WTC11 (cell line): ENCODE data around the gene DEPDC5. TPM values are rescaled to one million over a fixed set of nuclear protein-coding genes. Genes with fewer than 3 reads are reported as not detected.

Experiments
- ATAC-seq: fragments of 200-7000 bp; cut with Tn5 transposase; 2 replicates; pipeline ENCODE4 v1.10.0; 2021; ENCODE audit warnings: mild to moderate bottlenecking, moderate library complexity
- CTCF ChIA-PET: fragments of 300-600 bp; sonication (Branson Sonifier 250); formaldehyde crosslinking; loops from one replicate; lab custom pipeline; 2021; ENCODE audit warnings: antibody characterized with exemption; lab: Charles Lee
- POLR2A ChIA-PET: fragments of 350-600 bp; sonication (Branson Sonifier 250); formaldehyde crosslinking; loops from one replicate; lab custom pipeline; 2021; ENCODE audit warnings: antibody characterized with exemption; lab: Charles Lee
- DNase-seq: peaks from one replicate; pipeline ENCODE4 v3.0.0; 2021; ENCODE audit warnings: low spot score
- H3K27ac Mint-ChIP-seq: 2 replicates; pipeline ENCODE4 v1.8.0; 2021; ENCODE audit warnings: mixed read lengths
- H3K27me3 Mint-ChIP-seq: 2 replicates; pipeline ENCODE4 v1.8.0; 2021; ENCODE audit warnings: low read depth, mild to moderate bottlenecking, moderate library complexity, mixed read lengths
- H3K36me3 Mint-ChIP-seq: 2 replicates; pipeline ENCODE4 v1.8.0; 2021; ENCODE audit warnings: mixed read lengths
- H3K4me1 Mint-ChIP-seq: 2 replicates; pipeline ENCODE4 v1.8.0; 2022; ENCODE audit warnings: mixed read lengths
- H3K4me3 Mint-ChIP-seq: 2 replicates; pipeline ENCODE4 v1.8.0; 2021; ENCODE audit warnings: mild to moderate bottlenecking, moderate library complexity, mixed read lengths
- H3K9me3 Mint-ChIP-seq: 2 replicates; pipeline ENCODE4 v1.8.0; 2021; ENCODE audit warnings: mixed read lengths
- CREM ChIP-seq: sonication (generic); formaldehyde crosslinking; IDR thresholded peaks from 2 replicates; pipeline ENCODE4 v1.8.1; 2022; ENCODE audit warnings: mild to moderate bottlenecking, missing genetic modification reagents, moderate library complexity
- E2F1 ChIP-seq: sonication (generic); formaldehyde crosslinking; IDR thresholded peaks from 2 replicates; pipeline ENCODE4 v1.8.0; 2022; ENCODE audit warnings: mild to moderate bottlenecking, missing genetic modification reagents
- FOXP1 ChIP-seq: sonication (generic); formaldehyde crosslinking; IDR thresholded peaks from 2 replicates; pipeline ENCODE4 v1.8.0; 2022; ENCODE audit warnings: missing genetic modification reagents, mild to moderate bottlenecking, moderate library complexity, borderline replicate concordance
- HMGA2 ChIP-seq: fragments of 250-450 bp; sonication (Bioruptor Pico); IDR thresholded peaks from 2 replicates; pipeline ENCODE4 v1.4.0; 2021; ENCODE audit warnings: mild to moderate bottlenecking, moderate library complexity
- IRF1 ChIP-seq: sonication (generic); formaldehyde crosslinking; IDR thresholded peaks from 2 replicates; pipeline ENCODE4 v1.8.0; 2023; ENCODE audit warnings: missing genetic modification reagents
- MAX ChIP-seq: sonication (generic); formaldehyde crosslinking; IDR thresholded peaks from 2 replicates; pipeline ENCODE4 v1.8.0; 2022; ENCODE audit warnings: mild to moderate bottlenecking, missing genetic modification reagents
- MXD4 ChIP-seq: fragments of 250-450 bp; sonication (Bioruptor Pico); IDR thresholded peaks from 2 replicates; pipeline ENCODE4 v1.8.0; 2021; ENCODE audit warnings: mild to moderate bottlenecking, moderate library complexity, borderline replicate concordance
- MYBL2 ChIP-seq: sonication (generic); formaldehyde crosslinking; IDR thresholded peaks from 2 replicates; pipeline ENCODE4 v1.8.1; 2023; ENCODE audit warnings: mild to moderate bottlenecking, moderate library complexity, missing genetic modification reagents
- NFYB ChIP-seq: sonication (generic); formaldehyde crosslinking; conservative IDR thresholded peaks from 2 replicates; pipeline ENCODE4 v1.8.0; 2022; ENCODE audit warnings: low read depth, missing genetic modification reagents
- NR2C2 ChIP-seq: sonication (generic); formaldehyde crosslinking; IDR thresholded peaks from 2 replicates; pipeline ENCODE4 v1.8.0; 2022; ENCODE audit warnings: mild to moderate bottlenecking, missing genetic modification reagents
- OVOL2 ChIP-seq: fragments of 250-450 bp; sonication (Bioruptor Pico); IDR thresholded peaks from 2 replicates; pipeline ENCODE4 v1.9.0; 2021; ENCODE audit warnings: mild to moderate bottlenecking, borderline replicate concordance
- RELA ChIP-seq: sonication (generic); formaldehyde crosslinking; IDR thresholded peaks from 2 replicates; pipeline ENCODE4 v1.8.1; 2022; ENCODE audit warnings: missing genetic modification reagents, mild to moderate bottlenecking, borderline replicate concordance
- SMAD4 ChIP-seq: sonication (generic); formaldehyde crosslinking; IDR thresholded peaks from 2 replicates; pipeline ENCODE4 v1.8.0; 2022; ENCODE audit warnings: mild to moderate bottlenecking, missing genetic modification reagents
- ZNF219 ChIP-seq: sonication (generic); formaldehyde crosslinking; IDR thresholded peaks from 2 replicates; pipeline ENCODE4 v1.8.0; 2023; ENCODE audit warnings: missing genetic modification reagents, mild to moderate bottlenecking, borderline replicate concordance
- ZNF263 ChIP-seq: sonication (generic); formaldehyde crosslinking; IDR thresholded peaks from 2 replicates; pipeline ENCODE4 v1.8.1; 2022; ENCODE audit warnings: low read depth, mild to moderate bottlenecking, moderate library complexity, missing genetic modification reagents
- ZNF423 ChIP-seq: fragments of 250-450 bp; sonication (Bioruptor Pico); IDR thresholded peaks from 2 replicates; pipeline ENCODE4 v2.1.2; 2022; ENCODE audit warnings: mild to moderate bottlenecking, moderate library complexity
- ZNF532 ChIP-seq: fragments of 250-450 bp; sonication (Bioruptor Pico); IDR thresholded peaks from 2 replicates; pipeline ENCODE4 v1.9.0; 2021; ENCODE audit warnings: mild to moderate bottlenecking, borderline replicate concordance
- total RNA-seq: library from RNA; stranded (reverse); gene quantifications from 3 replicates; pipeline ENCODE4 v1.2.3, GENCODE V29; 2021
- TF ChIP-seq, protein P1 (sequence below): sonication (generic); formaldehyde crosslinking; IDR thresholded peaks from 2 replicates; pipeline ENCODE4 v1.8.1; 2022; ENCODE audit warnings: mild to moderate bottlenecking, moderate library complexity, missing genetic modification reagents
- TF ChIP-seq, protein P2 (sequence below): fragments of 250-450 bp; sonication (Bioruptor Pico); IDR thresholded peaks from 2 replicates; pipeline ENCODE4 v1.9.0; 2021; ENCODE audit warnings: mild to moderate bottlenecking

Gene DEPDC5
- total RNA-seq, 1 experiment from 2014 or later, result 40.5 TPM

DNA sequence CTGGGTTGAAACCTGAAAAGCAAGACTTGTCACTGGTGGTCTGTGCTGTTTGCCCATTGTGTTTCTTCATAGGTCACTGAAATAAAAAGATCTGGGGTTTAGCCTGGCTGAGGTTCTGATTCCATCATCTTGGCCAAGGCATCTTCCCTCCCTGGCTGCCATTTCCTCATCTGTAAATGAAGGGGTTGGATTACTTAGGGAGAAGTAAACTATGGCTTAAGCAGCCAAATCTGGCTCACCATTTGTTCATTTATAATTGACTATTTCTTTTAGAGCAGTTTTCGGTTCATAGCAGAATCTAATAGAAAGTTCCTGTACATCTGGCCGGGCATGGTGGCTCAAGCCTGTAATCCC is 138.2 kb downstream of the DEPDC5 start (continued):
- TF ChIP-seq ZNF532 (no peak), MXD4 (CRISPR knock-in tag) (no peak), FOXP1 (CRISPR knock-in tag) (no peak), RELA (CRISPR knock-in tag) (no peak), ZNF263 (CRISPR knock-in tag) (no peak), OVOL2 (CRISPR knock-in tag) (no peak)

DNA sequence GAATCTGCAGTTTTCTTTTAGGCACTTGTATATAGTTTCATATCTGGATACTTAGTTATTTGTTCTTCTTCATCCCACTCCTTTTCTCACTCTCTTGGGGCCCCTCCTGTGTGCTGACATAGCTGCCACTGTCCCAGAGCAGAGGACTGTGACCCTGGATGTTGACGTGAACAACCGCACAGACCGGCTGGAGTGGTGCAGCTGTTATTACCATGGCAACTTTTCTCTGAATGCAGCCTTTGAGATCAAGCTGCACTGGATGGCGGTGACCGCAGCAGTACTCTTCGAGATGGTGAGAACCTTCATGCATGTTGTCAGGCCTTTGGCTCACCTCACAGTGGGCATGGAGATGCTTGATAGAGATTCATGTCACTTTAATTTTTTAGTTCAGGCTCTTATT is 139.6 kb downstream of the DEPDC5 start:
- Mint-ChIP-seq H3K27me3 (no peaks in the 10 kb centered on the region), H3K27ac (peak overlapping the region; percentile 34; the same call in 1 of the 2 replicates), H3K9me3 (no peaks in the 10 kb centered on the region), H3K4me1 (peaks cover 22% of the 10 kb centered on the region), H3K4me3 (no peak overlapping the region), H3K36me3 (peaks cover 11% of the 10 kb centered on the region)
- TF ChIP-seq CREM (CRISPR knock-in tag) (no peak), MYBL2 (CRISPR knock-in tag) (no peak)
- TF ChIP-seq, protein P1, sequence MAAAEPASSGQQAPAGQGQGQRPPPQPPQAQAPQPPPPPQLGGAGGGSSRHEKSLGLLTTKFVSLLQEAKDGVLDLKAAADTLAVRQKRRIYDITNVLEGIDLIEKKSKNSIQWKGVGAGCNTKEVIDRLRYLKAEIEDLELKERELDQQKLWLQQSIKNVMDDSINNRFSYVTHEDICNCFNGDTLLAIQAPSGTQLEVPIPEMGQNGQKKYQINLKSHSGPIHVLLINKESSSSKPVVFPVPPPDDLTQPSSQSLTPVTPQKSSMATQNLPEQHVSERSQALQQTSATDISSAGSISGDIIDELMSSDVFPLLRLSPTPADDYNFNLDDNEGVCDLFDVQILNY (CRISPR knock-in tag), result no peak
- DNase-seq (no peak), ATAC-seq (no peak)
- POLR2A ChIA-PET, result no interaction called here
- CTCF ChIA-PET, result no interaction called here

- DNase-seq (no peak), ATAC-seq (no peak)
- Mint-ChIP-seq H3K27ac (no peak overlapping the region), H3K4me1 (peaks cover 26% of the 10 kb centered on the region), H3K9me3 (no peaks in the 10 kb centered on the region), H3K36me3 (peaks cover 3% of the 10 kb centered on the region; the same call in 1 of the 2 replicates), H3K27me3 (no peaks in the 10 kb centered on the region)
- ChIA-PET CTCF (interaction anchor here (1.6 kb wide), 1 partner anchor 75 kb away, joined by 5 read pairs; no protein-coding TSS in a partner anchor), POLR2A (no interaction called here)
- TF ChIP-seq, protein P2, sequence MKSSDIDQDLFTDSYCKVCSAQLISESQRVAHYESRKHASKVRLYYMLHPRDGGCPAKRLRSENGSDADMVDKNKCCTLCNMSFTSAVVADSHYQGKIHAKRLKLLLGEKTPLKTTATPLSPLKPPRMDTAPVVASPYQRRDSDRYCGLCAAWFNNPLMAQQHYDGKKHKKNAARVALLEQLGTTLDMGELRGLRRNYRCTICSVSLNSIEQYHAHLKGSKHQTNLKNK, result no peak
- TF ChIP-seq NFYB (CRISPR knock-in tag) (no peak), IRF1 (CRISPR knock-in tag) (no peak), E2F1 (CRISPR knock-in tag) (no peak), NR2C2 (CRISPR knock-in tag) (no peak), ZNF423 (CRISPR knock-in tag) (no peak), SMAD4 (no peak), MAX (no peak), ZNF219 (CRISPR knock-in tag) (no peak), HMGA2 (no peak)
- TF ChIP-seq, protein P1 (CRISPR knock-in tag), result no peak
- TF ChIP-seq, all 79 proteins: peak for 0
- no peak overlapping the region for H3K4me3 Mint-ChIP-seq
Observed at GRCh38 chr22:31895411-31896123, 141.7 kb downstream of the DEPDC5 start.
